Epithelial cell of proximal tubule (primary cell): ENCODE results near the gene MOG. TPM values are rescaled to one million over a fixed set of nuclear protein-coding genes. Genes with fewer than 3 reads are reported as not detected.

Experiments used
- DNase-seq: peaks from one replicate; pipeline ENCODE4 v3.0.0-alpha.2; 2011; ENCODE audit warnings: low read depth
- H3K4me3 ChIP-seq: 2 replicates; pipeline ENCODE4 v1.5.1; 2011; ENCODE audit warnings: low read depth, mild to moderate bottlenecking, low read length
- total RNA-seq: library from RNA; depleted of rRNA; stranded (reverse); fragments of >200 nt; gene quantifications from 2 replicates; pipeline ENCODE4 v1.2.3, GENCODE V29; 2015
- TF ChIP-seq, protein P1 (sequence below): conservative IDR thresholded peaks from 2 replicates; pipeline ENCODE4 v1.5.1; 2012; ENCODE audit warnings: low read depth, mild to moderate bottlenecking, low read length

MOG gene
- total RNA-seq, 1 donor from 2014 or later, result not detected

DNA sequence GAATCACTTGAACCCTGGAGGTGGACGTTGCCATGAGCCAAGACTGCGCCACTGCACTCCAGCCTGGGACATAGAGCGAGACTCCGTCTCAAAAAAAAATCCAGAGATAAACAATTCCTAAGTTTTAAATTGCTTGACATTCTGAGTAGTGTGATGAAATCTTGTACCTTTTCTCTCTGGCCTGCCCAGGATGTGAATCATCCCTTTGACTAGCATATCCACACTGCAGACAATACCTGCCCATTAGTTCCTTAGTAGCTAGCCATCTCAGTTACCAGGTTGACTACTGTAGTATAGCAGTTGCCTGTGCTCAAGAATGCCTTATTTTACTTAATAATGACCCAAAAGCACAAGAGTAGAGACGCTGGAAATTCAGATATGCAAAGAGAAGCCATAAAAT, 21.2 kb downstream of the MOG start:
- peak; percentile 43 for DNase-seq
- no peak overlapping the region for H3K4me3 ChIP-seq
- TF ChIP-seq, protein P1, sequence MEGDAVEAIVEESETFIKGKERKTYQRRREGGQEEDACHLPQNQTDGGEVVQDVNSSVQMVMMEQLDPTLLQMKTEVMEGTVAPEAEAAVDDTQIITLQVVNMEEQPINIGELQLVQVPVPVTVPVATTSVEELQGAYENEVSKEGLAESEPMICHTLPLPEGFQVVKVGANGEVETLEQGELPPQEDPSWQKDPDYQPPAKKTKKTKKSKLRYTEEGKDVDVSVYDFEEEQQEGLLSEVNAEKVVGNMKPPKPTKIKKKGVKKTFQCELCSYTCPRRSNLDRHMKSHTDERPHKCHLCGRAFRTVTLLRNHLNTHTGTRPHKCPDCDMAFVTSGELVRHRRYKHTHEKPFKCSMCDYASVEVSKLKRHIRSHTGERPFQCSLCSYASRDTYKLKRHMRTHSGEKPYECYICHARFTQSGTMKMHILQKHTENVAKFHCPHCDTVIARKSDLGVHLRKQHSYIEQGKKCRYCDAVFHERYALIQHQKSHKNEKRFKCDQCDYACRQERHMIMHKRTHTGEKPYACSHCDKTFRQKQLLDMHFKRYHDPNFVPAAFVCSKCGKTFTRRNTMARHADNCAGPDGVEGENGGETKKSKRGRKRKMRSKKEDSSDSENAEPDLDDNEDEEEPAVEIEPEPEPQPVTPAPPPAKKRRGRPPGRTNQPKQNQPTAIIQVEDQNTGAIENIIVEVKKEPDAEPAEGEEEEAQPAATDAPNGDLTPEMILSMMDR, result no peak

DNA sequence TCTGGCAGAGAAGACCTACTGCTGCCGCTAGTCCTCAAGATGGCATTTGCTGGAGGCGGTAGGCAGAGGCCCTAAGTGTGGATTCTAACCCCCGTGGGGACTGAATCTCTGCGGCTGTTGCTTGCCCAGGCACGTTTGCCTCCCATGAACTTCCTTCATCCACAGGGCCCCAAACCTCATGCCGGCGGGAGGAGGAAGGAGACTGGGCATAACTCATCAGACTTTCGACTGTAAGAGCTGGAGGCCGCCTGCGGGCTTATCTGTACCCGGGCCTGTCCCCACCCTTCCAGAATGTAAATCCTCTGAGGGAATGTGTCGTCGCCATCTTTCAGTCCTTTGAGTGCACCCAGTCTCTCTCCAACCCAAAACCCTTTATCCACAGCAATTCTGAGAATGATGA, 23.1 kb downstream of the MOG start:
- H3K4me3 ChIP-seq, result no peak overlapping the region
- DNase-seq, result no peak
- TF ChIP-seq, protein P1, result no peak

DNA sequence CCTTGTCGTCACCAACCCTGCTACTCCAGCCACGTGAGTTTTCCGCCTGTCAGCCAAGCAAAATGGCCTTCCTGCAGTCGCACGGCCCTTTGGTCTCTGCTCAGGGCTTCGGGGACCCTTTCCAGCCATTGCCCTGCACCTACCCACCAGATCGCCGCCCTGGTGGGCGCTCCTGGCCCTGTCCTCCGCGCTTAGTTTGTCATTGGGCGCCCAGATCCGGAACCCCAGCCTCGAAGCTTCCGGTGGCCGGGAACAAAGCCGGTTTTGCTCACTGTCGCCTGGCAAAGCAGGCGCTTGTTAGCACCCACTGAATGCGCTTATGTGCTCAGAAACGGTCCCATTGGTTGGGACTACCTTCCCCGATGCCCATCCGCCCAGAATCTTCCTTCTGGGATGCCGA, 23.5 kb downstream of the MOG start:
- TF ChIP-seq, protein P1, result no peak
- DNase-seq, result no peak
- peak overlapping the region; percentile 27 for H3K4me3 ChIP-seq

DNA sequence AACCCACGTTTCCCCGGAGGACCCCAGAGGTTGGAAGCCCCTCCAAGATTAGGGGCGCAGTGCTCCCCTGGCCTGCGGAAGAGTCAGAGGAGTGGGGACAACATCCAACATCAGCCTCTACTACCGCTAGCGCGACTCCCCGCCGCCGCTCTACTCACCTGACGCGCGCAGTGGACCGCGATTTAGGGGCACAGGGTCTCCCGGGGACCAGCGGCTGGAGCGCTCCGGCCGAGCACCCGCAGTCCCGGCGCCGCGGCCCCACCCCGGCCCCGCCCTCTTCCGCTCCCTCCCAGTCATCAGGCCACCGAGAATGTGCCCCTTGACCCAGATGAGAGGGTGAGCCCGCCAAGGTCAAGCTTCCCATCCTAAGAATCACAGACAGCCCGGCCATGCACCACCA, 24.0 kb downstream of the MOG start, which contains the start of gene ZFP57:
ZFP57 (minus strand) TSS at position 249 of the 400 bp plus-strand sequence. CDS start 4,149 bp downstream, outside the sequence.
- DNase-seq, result no peak
- H3K4me3 ChIP-seq, result peak within 1 kb of the TSS; percentile 27
- TF ChIP-seq, protein P1, result no peak

DNA sequence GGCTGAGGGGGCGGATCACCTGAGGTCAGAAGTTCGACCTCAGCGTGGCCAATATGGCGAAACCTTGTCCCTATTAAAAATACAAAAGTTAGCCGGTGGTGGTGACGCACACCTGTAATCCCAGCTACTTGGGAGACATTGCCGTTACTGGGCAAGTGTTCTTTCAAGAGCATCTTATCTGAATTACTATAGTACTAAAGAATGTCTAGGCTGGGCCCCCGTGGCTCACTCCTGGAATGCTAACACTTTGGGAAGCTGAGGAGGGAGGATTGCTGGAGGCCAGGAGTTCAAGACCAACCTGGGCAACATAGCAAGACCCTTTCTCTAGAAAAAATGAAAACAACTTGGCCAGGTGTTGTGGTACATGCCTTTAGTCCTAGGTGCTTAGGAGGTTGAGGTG, 24.9 kb downstream of the MOG start:
- H3K4me3 ChIP-seq, result no peak overlapping the region
- TF ChIP-seq, protein P1, result no peak
- DNase-seq, result no peak

DNA sequence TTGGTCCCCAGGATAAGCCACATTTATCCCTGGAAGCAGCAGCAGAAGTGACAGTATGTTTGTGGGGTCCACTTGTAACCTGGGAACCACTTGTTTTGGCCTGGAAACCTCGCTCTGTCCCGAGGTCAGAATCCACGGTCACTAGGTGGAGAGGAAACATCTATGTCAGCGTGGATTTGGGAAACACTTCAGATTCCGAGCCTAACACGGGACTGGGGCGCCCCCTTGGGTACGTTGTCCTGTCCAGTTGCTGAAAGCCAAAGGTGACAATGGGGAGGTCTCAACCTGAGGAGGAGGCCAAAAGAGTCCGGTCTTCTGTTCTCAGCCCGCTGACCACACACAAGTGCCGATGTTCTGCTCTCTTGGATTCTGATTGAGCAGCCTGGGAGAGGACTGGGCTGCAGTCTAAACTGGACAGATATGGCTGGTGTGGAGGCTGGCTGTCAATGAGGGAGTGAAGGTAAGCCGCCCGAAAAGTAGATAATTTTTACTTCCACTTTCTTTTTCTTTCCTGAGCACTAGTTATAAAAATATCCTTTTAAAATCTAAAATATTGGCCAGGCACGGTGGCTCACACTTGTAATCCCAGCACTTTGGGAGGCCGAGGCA, 28.9 kb downstream of the MOG start:
- DNase-seq, result no peak
- TF ChIP-seq, protein P1, result peak; percentile 59
- H3K4me3 ChIP-seq, result no peak overlapping the region

DNA sequence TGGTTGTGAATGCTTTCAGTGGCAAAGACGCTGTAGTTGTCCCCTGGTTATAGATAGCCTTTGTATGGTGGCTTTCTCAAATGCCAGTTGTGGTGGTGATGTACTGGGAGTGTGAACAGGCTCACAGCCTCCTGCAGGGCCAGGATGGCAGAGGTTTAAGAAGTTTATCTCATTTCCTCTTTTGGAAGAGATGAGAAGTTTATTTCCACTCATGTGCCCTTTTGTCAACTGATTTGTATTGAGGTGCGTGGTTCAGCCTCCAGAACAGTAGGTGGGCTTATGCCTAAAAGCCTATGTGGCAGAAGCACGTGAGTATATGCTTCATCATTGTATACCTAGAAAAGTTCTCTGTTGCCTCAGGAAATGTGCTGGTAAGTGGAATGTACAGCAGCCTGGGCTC, 37.7 kb downstream of the MOG start:
- no peak for DNase-seq
- no peak overlapping the region for H3K4me3 ChIP-seq
- TF ChIP-seq, protein P1, result no peak
